ENCODE data around the gene MAP3K12.

GRCh38 chr12:53513712-53514410, 14.6 kb upstream of the MAP3K12 start:
- TF ChIP-seq CTCF (IDR thresholded peaks at IDR 0.05) (no peak), EZH2 (IDR thresholded peaks at IDR 0.05) (no peak), EZH2phosphoT487 (IDR thresholded peaks at IDR 0.05) (no peak)

Measured in neural progenitor cell (in vitro differentiated cells).